HepG2 (cell line): ENCODE data around the gene ARSJ.

ENCODE experiments used
- GABPA ChIP-seq, 2 experiments: IDR thresholded peaks; 2 replicates each; pipeline ENCODE4 v1.6.1; 2011 to 2016; ENCODE audit warnings: low read depth in 2 of 2, low read length in 1 of 2, missing biosample characterization in 1 of 2, missing genetic modification characterization in 1 of 2
- HNRNPK ChIP-seq: fragments of 200-400 bp; formaldehyde crosslinking; IDR thresholded peaks from 2 replicates; pipeline ENCODE4 v1.6.1; 2018; ENCODE audit warnings: low read length, low read depth, moderate library complexity, mild to moderate bottlenecking; ENCODE audit not compliant: poor library complexity, severe bottlenecking
- SMAD3 ChIP-seq: sonication (generic); formaldehyde crosslinking; IDR thresholded peaks from 2 replicates; pipeline ENCODE4 v1.4.0; 2020; ENCODE audit warnings: missing genetic modification reagents

DNA sequence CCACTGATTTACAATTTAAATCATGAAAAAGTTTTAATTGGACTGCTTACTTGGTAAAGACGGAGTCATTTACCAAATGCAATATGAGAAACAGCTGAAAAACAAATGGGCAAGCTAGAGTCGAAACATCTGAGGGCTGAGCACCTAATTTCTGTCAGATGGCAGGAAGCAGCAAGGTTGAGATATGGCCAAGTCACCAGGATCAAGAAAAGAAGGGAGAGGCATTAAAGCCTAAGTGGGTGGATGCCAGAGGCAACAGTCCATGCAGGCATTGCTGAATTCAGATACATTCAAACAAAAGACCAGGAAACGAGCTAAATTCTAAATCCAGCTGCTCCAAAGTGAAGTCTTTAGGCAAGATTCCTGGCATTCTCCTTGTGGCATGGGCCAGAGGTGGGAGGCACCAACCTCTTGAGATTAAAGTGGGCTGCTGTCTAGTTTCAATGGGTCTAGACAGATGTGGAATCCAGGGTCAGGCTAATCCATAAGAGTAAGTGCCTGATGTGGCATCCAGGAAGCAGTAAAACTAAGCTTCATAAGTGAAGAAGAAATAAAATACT is 8.0 kb upstream of the ARSJ start:
- no peak for TF ChIP-seq GABPA (IDR thresholded peaks at IDR 0.05; ENCODE audit: low read depth, low read length)
- TF ChIP-seq GABPA (CRISPR knock-in tag; IDR thresholded peaks at IDR 0.05; ENCODE audit: low read depth) = no peak
- no peak for TF ChIP-seq SMAD3 (CRISPR knock-in tag)
- no peak for TF ChIP-seq HNRNPK
